ENCODE results near the gene USP7. TPM values are rescaled to one million over a fixed set of nuclear protein-coding genes. Genes with fewer than 3 reads are reported as not detected.
A peak's percentile ranks its signal among the peaks of the same experiment; 100 is the strongest.
"Not testable (repeated sequence)": the region's sequence is repeated elsewhere in the genome, so short reads cannot be mapped to it uniquely, and the experiment has no call there.

The USP7 gene
- polyA plus RNA-seq, 1 experiment: 17.2 TPM

- POLR2A ChIA-PET: no interaction called here
- Histone ChIP-seq H3K27me3 (ENCODE audit: control insufficient read depth, insufficient read depth, low read length) (no peaks in the 10 kb centered on the region), H3K36me3 (ENCODE audit: control insufficient read depth, insufficient read depth, low read length) (no peaks in the 10 kb centered on the region), H3K4me3 (ENCODE audit: low read depth, low read length) (no peak overlapping the region)
- no peak for DNase-seq (ENCODE audit: low read depth)
- CTCF ChIA-PET: no interaction called here
- no peak for TF ChIP-seq CTCF (IDR thresholded peaks at IDR 0.05; ENCODE audit: insufficient read depth, low read depth, low read length)
Observed at GRCh38 chr16:8971416-8971815, 7.7 kb upstream of the USP7 start.

GRCh38 chr16:8969202-8969897 lies 5.6 kb upstream of the USP7 start:
- POLR2A ChIA-PET; DNase-seq (ENCODE audit: low read depth); CTCF ChIA-PET; H3K27me3 ChIP-seq (ENCODE audit: control insufficient read depth, insufficient read depth, low read length); H3K36me3 ChIP-seq (ENCODE audit: control insufficient read depth, insufficient read depth, low read length); H3K4me3 ChIP-seq (ENCODE audit: low read depth, low read length): not testable (repeated sequence)

- CTCF ChIA-PET; H3K36me3 ChIP-seq (ENCODE audit: control insufficient read depth, insufficient read depth, low read length); H3K4me3 ChIP-seq (ENCODE audit: low read depth, low read length); H3K27me3 ChIP-seq (ENCODE audit: control insufficient read depth, insufficient read depth, low read length); DNase-seq (ENCODE audit: low read depth); POLR2A ChIA-PET: not testable (repeated sequence)
Observed at GRCh38 chr16:8968054-8968453, 4.3 kb upstream of the USP7 start.

DNA sequence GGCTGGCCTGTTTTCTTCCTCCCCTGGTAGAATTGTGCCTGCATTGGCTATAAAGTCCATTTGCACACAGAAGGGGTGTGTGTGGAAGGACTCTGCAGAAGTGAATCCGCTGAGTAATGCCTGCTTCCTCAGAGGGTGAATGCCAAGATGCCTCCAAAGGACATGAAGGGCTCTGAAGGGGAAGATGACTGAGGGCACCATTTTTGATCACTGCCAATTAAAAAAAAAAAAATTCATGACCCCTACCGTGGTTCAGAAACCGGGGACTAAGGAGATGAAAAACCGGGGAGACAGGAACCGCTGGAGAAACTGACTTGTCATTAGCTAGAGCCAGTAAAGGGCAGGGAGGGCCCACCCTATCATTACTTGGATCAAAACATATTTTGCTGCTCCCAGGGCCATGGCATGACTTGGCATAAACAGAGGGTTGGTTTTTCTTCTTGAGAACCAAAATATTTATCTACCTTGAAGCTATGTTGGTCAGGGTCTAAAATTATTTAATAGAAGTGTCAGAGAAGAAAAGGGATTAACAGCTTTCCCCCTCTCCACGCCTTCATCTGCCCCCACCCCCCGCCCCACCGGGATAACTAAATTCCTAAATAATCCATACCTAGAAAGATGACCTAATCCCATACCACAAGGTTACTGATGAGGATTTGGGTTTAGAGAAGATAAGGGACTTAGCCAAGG lies 3.6 kb upstream of the USP7 start:
- Histone ChIP-seq H3K27me3 (ENCODE audit: control insufficient read depth, insufficient read depth, low read length) (no peaks in the 10 kb centered on the region), H3K36me3 (ENCODE audit: control insufficient read depth, insufficient read depth, low read length) (no peaks in the 10 kb centered on the region), H3K4me3 (ENCODE audit: low read depth, low read length) (no peak overlapping the region)
- ChIA-PET POLR2A (no interaction called here), CTCF (interaction anchor here (0.6 kb wide), 1 partner anchor 66 kb away, joined by 5 read pairs; no protein-coding TSS in a partner anchor)
- TF ChIP-seq CTCF (IDR thresholded peaks at IDR 0.05; ENCODE audit: insufficient read depth, low read depth, low read length): no peak
- no peak for DNase-seq (ENCODE audit: low read depth)

- no peaks in the 10 kb centered on the region for H3K36me3 ChIP-seq (ENCODE audit: control insufficient read depth, insufficient read depth, low read length)
- POLR2A ChIA-PET: no interaction called here
- H3K4me3 ChIP-seq (ENCODE audit: low read depth, low read length): no peak overlapping the region
- no peak for TF ChIP-seq CTCF (IDR thresholded peaks at IDR 0.05; ENCODE audit: insufficient read depth, low read depth, low read length)
- DNase-seq (ENCODE audit: low read depth): no peak
- H3K27me3 ChIP-seq (ENCODE audit: control insufficient read depth, insufficient read depth, low read length): no peaks in the 10 kb centered on the region
- CTCF ChIA-PET: no interaction called here
Observed at GRCh38 chr16:8966817-8967131, 3.1 kb upstream of the USP7 start.

DNA sequence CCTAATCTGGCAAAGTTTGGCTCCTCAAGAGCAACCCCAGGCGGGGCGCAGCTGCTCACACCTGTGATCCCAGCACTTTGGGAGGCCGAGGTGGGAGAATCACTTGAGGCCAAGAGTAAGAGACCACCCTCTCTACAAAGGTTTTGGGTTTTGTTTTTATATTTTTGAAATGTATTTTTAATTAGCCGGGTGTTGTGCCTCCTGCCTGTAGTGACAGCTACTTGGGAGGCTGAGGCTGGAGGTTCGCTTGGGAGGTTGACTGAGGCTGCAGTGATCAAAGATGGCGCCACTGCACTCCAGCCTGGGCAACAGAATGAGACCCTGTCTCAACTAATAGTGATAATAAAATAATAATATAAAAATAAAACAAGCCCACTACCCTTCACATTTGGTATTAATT lies 756 bp upstream of the USP7 start:
- POLR2A ChIA-PET: no interaction called here
- CTCF ChIA-PET: interaction anchor here (0.8 to 1.0 kb wide), 2 partner anchors 16 to 45 kb away, joined by 3 read pairs; no protein-coding TSS in a partner anchor

More for the DNA sequence above, 756 bp upstream of the USP7 start:
- Histone ChIP-seq H3K27me3 (ENCODE audit: control insufficient read depth, insufficient read depth, low read length) (no peaks in the 10 kb centered on the region), H3K4me3 (ENCODE audit: low read depth, low read length) (peak overlapping the region; percentile 51), H3K36me3 (ENCODE audit: control insufficient read depth, insufficient read depth, low read length) (no peaks in the 10 kb centered on the region)
- TF ChIP-seq CTCF (IDR thresholded peaks at IDR 0.05; ENCODE audit: insufficient read depth, low read depth, low read length): no peak
- no peak for DNase-seq (ENCODE audit: low read depth)
